H1 (cell line): ENCODE results near the gene USP54. TPM values are rescaled to one million over a fixed set of nuclear protein-coding genes. Genes with fewer than 3 reads are reported as not detected.

Experiments used
- ASH2L ChIP-seq: fragments of 200-600, 300-600 bp; sonication (generic); IDR thresholded peaks from one replicate; pipeline ENCODE4 v1.7.1; 2017; ENCODE audit warnings: low read length
- BCL11A ChIP-seq, 2 experiments: IDR thresholded peaks; one replicate each; pipeline ENCODE4 v1.6.1; 2011; ENCODE audit warnings: low read depth in 2 of 2, low read length in 2 of 2, mild to moderate bottlenecking in 2 of 2
- CHD1 ChIP-seq: IDR thresholded peaks from 2 replicates; pipeline ENCODE4 v1.6.1; 2012; ENCODE audit warnings: low read depth, low read length, improper control_type of control experiment
- CTCF ChIP-seq, 3 experiments: IDR thresholded peaks; 1 replicate in 2 of 3; 2 replicates in 1 of 3; pipeline versions ENCODE4 v1.5.1 to v1.6.1; 2011; ENCODE audit warnings: low read length in 3 of 3, mild to moderate bottlenecking in 3 of 3, inconsistent platforms in 2 of 3, low read depth in 1 of 3, moderate library complexity in 1 of 3; ENCODE audit not compliant: insufficient read depth in 1 of 3; ENCODE audit errors: control extremely low read depth in 1 of 3
- E2F6 ChIP-seq: IDR thresholded peaks from 2 replicates; pipeline ENCODE4 v1.6.1; 2012; ENCODE audit warnings: inconsistent platforms
- EGR1 ChIP-seq: IDR thresholded peaks from 2 replicates; pipeline ENCODE4 v1.6.1; 2011; ENCODE audit warnings: low read depth, low read length, borderline replicate concordance
- EZH2 ChIP-seq: fragments of 200-600 bp; sonication (generic); IDR thresholded peaks from 2 replicates; pipeline ENCODE4 v1.7.1; 2012; ENCODE audit warnings: low read depth, mild to moderate bottlenecking, moderate library complexity, low read length, inconsistent platforms; ENCODE audit not compliant: severe bottlenecking
- FOSL1 ChIP-seq: IDR thresholded peaks from 2 replicates; pipeline ENCODE4 v1.6.1; 2011; ENCODE audit warnings: mild to moderate bottlenecking, low read depth, low read length, moderate library complexity; ENCODE audit not compliant: insufficient read depth
- GABPA ChIP-seq: IDR thresholded peaks from 2 replicates; pipeline ENCODE4 v1.6.1; 2011; ENCODE audit warnings: mild to moderate bottlenecking, low read length, moderate library complexity, borderline replicate concordance; ENCODE audit not compliant: insufficient read depth
- HDAC2 ChIP-seq, 2 experiments: fragments of 300-600 bp in 1 of 2; sonication (generic) in 1 of 2; IDR thresholded peaks; 2 replicates each; pipeline ENCODE4 v1.6.1; 2011 to 2012; ENCODE audit warnings: low read depth in 2 of 2, low read length in 2 of 2, mild to moderate bottlenecking in 2 of 2, moderate library complexity in 2 of 2, borderline replicate concordance in 1 of 2, inconsistent platforms in 1 of 2
- HDAC6 ChIP-seq: IDR thresholded peaks from one replicate; pipeline ENCODE4 v1.7.1; 2012; ENCODE audit warnings: low read depth, mild to moderate bottlenecking, inconsistent platforms, low read length, moderate library complexity
- KDM1A ChIP-seq: fragments of 200-600, 300-600 bp; sonication (generic); IDR thresholded peaks from 2 replicates; pipeline ENCODE4 v1.7.1; 2016; ENCODE audit warnings: mild to moderate bottlenecking, low read length, borderline replicate concordance
- POLR2A ChIP-seq, 2 experiments: IDR thresholded peaks; 1 replicate in 1 of 2; 2 replicates in 1 of 2; pipeline ENCODE4 v1.6.1; 2011; ENCODE audit warnings: low read depth in 2 of 2, low read length in 2 of 2, mild to moderate bottlenecking in 2 of 2; ENCODE audit errors: control extremely low read depth in 1 of 2
- RAD21 ChIP-seq, 2 experiments: IDR thresholded peaks in 1 of 2; conservative IDR thresholded peaks in 1 of 2; 2 replicates each; pipeline ENCODE4 v1.6.1; 2011; ENCODE audit warnings: low read depth in 2 of 2, low read length in 2 of 2, improper control_type of control experiment in 1 of 2, inconsistent platforms in 1 of 2, mild to moderate bottlenecking in 1 of 2, moderate library complexity in 1 of 2
- RBBP5 ChIP-seq: IDR thresholded peaks from 2 replicates; pipeline ENCODE4 v1.7.1; 2012; ENCODE audit warnings: low read depth, mild to moderate bottlenecking, inconsistent platforms, low read length, moderate library complexity, borderline replicate concordance
- SIX5 ChIP-seq: IDR thresholded peaks from 2 replicates; pipeline ENCODE4 v1.6.1; 2011; ENCODE audit warnings: mild to moderate bottlenecking, low read depth, low read length
- SP1 ChIP-seq: IDR thresholded peaks from 2 replicates; pipeline ENCODE4 v1.6.1; 2011; ENCODE audit warnings: low read depth, low read length
- TAF1 ChIP-seq: IDR thresholded peaks from 2 replicates; pipeline ENCODE4 v1.6.1; 2011; ENCODE audit warnings: mild to moderate bottlenecking, low read depth, low read length
- TAF7 ChIP-seq: optimal IDR thresholded peaks from 2 replicates; pipeline ENCODE3; 2011; ENCODE audit warnings: low read depth, mild to moderate bottlenecking, inconsistent platforms, low read length, moderate library complexity, borderline replicate concordance
- polyA plus RNA-seq, 7 experiments: library from polyadenylated mRNA; depleted of rRNA in 3 of 7; stranded (reverse) in 5 of 7; unstranded in 2 of 7; fragments of >200 nt in 5 of 7; fragments of 200-250 nt in 2 of 7; gene quantifications; 1 replicate in 5 of 7; 2 replicates in 1 of 7; 4 replicates in 1 of 7; pipeline versions ENCODE4 v1.2.1 to v1.2.3, GENCODE V29; 2011 to 2013; ENCODE audit warnings: missing spikeins in 2 of 7, mixed read lengths in 2 of 7
- total RNA-seq: library from RNA; stranded (reverse); fragmentation: NEBNext Ultra II Directional; extraction: Animal tissue kit (Norgen Biotek cat#: 25700); gene quantifications from 2 replicates; pipeline ENCODE4 v1.2.1, GENCODE V29; 2021

Gene USP54
- total and polyA plus RNA-seq, 2 of the 8 experiments (the other 6 are each of a cell fraction or from before 2014, with no cell fraction given): 46.2 to 65.6 TPM

- peak in 2 of 3 experiments; percentile 74 to 79; a peak in 3 of 4 replicates for TF ChIP-seq CTCF (IDR thresholded peaks at IDR 0.05; ENCODE audit: control extremely low read depth in 1 of 3, insufficient read depth in 1 of 3, low read depth in 1 of 3, low read length in 3 of 3)
- no peak for TF ChIP-seq SP1
- TF ChIP-seq EZH2: no peak
- no peak for TF ChIP-seq HDAC2 (IDR thresholded peaks at IDR 0.05; ENCODE audit: borderline replicate concordance in 1 of 2, low read depth in 2 of 2, low read length in 2 of 2)
- TF ChIP-seq FOSL1: no peak
- TF ChIP-seq SIX5: no peak
- TF ChIP-seq TAF1: 0 out of 2 replicates have a peak, but pooled peaks have one; percentile 18
- no peak for TF ChIP-seq GABPA
- TF ChIP-seq RAD21 (IDR thresholded peaks at IDR 0.05 in 1 of 2, conservative IDR thresholded peaks at IDR 0.05 in 1 of 2; ENCODE audit: low read depth in 2 of 2, low read length in 2 of 2): peak; percentile 92 to 94
- TF ChIP-seq POLR2A (IDR thresholded peaks at IDR 0.05; ENCODE audit: control extremely low read depth in 1 of 2, low read depth in 2 of 2, low read length in 2 of 2): no peak
- TF ChIP-seq HDAC6: no peak
- no peak for TF ChIP-seq ASH2L
- TF ChIP-seq EGR1: 0 out of 2 replicates have a peak, but pooled peaks have one; percentile 17
- no peak for TF ChIP-seq E2F6
- no peak for TF ChIP-seq KDM1A
- TF ChIP-seq BCL11A (IDR thresholded peaks at IDR 0.05; ENCODE audit: low read depth in 2 of 2, low read length in 2 of 2): no peak
- TF ChIP-seq RBBP5: no peak
- TF ChIP-seq CHD1: no peak
- no peak for TF ChIP-seq TAF7
These were observed 61.9 kb downstream of the USP54 start (continued) for GRCh38 chr10:73529089-73529832.
